MM.1S (cell line): Measurements from ENCODE around the gene ZNF850.

Experiments used
- EZH2 ChIP-seq: fragments of 300-600 bp; sonication (generic); optimal IDR thresholded peaks from 2 replicates; pipeline ENCODE3; 2017; ENCODE audit warnings: low read depth, mild to moderate bottlenecking, antibody characterized with exemption, low read length, mixed read lengths
- TF ChIP-seq, protein P1 (sequence below): fragments of 300-600 bp; sonication (generic); IDR thresholded peaks from 2 replicates; pipeline ENCODE4 v1.5.1; 2016; ENCODE audit warnings: antibody characterized with exemption, low read length, mixed read lengths

- TF ChIP-seq, protein P1, sequence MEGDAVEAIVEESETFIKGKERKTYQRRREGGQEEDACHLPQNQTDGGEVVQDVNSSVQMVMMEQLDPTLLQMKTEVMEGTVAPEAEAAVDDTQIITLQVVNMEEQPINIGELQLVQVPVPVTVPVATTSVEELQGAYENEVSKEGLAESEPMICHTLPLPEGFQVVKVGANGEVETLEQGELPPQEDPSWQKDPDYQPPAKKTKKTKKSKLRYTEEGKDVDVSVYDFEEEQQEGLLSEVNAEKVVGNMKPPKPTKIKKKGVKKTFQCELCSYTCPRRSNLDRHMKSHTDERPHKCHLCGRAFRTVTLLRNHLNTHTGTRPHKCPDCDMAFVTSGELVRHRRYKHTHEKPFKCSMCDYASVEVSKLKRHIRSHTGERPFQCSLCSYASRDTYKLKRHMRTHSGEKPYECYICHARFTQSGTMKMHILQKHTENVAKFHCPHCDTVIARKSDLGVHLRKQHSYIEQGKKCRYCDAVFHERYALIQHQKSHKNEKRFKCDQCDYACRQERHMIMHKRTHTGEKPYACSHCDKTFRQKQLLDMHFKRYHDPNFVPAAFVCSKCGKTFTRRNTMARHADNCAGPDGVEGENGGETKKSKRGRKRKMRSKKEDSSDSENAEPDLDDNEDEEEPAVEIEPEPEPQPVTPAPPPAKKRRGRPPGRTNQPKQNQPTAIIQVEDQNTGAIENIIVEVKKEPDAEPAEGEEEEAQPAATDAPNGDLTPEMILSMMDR, result no peak
- TF ChIP-seq EZH2, result no peak
Observed at GRCh38 chr19:36773223-36773579, 594 bp upstream of the ZNF850 start.
